ENCODE data around the gene SCN2B.
"Not testable (repeated sequence)": the region's sequence is repeated elsewhere in the genome, so short reads cannot be mapped to it uniquely, and the experiment has no call there.

The SCN2B gene

DNA sequence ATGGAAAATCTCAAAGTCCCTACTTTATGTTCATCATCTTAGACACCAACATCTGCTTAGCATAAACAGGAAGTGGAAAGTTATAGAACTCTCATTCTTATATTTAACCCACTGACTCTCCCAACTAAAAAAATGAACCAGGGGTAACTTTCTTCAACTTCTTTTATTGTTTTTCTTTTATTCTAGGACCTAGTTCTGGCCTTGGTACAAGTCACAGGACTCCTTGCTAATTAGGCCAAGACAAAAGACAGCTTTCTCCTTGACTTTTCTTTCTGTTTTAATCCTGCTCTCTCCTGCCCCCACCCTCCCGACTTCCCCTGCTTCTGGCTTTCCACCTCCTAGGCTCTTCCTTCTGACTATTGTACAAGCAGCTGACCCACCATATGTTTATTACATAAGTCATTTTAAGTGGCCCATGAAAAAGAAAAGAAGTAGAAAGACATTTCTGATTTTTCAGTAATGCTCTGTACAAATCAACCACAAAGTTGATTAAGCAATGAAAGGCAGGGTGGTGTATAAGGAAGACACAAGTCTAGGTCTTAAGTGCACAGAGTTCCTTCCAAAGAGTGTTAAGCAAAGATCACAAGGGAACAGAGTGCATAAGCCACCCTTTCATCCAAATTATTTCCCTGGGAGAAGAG, 30.1 kb upstream of the SCN2B start:
- FAIRE-seq, result no peak

DNA sequence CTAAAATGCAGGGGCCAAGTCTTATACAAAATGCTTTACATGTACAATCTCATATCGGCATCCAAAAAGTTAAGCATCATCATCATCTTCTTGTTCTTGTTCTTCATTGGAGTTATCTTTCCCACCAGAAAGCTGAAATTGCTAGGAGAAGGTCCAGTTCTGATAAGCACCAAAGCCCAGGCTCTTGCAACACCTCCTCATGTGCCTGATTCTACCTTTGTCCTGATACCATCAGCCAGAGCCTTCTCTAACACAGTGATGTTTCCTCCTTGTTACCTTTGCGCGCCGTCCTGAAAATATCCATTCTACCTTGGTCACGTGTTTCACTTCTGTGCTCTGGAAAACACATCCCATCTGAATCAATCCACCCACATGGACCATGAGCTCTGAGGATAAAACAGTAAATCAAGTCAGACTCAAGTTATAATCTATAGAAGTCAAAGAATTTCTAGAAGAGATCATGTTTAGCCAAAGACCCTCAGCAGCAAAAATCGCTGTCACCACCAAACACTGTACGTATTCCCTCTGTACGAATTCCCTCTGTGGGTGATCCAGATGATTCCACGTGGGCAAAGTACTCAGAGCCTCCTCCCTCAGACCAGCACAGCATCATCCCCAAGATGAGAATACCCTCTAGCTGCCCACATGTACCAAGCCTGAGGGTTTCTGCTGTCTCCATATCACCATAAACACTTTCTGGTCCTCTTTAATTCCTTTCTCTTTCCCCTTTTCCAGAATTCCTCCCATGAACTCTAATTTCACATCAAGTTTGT, 29.4 kb upstream of the SCN2B start:
- no peak for FAIRE-seq

DNA sequence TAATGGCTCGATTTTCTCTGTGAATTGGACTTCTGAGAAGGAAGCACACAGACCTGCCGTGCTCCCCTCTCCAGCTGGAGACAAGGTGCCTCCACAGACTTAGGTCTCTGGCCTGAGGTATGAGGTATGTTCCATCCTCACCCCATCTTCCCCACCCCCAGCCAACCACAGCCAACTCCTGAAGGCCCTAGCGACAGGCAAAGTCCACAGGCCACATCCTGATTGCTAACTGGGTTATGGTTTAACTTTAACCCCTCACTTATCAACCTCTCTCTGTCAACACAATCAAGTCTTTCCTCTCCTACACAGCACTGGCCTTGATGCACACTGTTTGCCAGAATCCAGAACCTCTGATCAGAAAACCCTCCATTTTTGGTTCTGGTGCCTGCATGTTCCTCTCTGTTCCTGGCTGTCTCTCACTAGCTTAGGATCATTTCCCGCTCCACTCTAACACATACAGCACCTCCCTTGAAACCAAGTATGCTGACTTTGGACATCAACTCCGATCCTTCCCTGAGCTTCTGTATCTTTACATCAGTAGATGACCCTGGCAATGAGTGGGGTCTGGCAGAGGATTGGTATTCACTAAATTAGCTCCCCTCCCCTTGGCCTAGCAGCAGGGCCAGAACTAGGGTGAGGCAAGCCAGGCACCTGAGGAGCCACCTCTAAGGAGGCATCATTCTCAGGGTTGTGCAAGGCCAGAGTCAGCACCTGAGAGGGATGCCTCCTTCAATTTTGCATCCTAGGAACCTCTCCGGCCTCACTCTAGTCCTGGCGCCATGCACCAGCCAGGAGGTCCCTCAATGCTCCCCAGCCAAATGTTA, 26.4 kb upstream of the SCN2B start:
- FAIRE-seq, result no peak

DNA sequence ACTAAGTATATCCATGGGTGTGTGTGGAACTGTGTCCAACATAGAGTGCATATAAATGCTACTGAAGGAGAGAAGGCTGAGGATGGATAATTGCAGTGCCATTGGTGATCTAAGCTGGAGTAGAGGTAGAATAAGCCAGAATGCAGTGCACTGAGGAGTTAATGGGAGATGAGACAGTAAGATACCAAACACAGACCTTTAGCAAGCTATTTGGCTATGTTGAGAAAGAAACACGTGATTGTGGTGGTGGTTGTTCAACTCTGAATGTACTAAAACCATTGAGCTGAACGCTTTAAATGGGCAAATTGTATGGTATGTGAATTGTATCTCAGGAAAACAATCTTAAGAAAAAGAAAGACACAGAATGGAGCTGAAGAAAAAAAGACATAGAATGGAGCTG, 25.5 kb upstream of the SCN2B start:
- no peak for FAIRE-seq

DNA sequence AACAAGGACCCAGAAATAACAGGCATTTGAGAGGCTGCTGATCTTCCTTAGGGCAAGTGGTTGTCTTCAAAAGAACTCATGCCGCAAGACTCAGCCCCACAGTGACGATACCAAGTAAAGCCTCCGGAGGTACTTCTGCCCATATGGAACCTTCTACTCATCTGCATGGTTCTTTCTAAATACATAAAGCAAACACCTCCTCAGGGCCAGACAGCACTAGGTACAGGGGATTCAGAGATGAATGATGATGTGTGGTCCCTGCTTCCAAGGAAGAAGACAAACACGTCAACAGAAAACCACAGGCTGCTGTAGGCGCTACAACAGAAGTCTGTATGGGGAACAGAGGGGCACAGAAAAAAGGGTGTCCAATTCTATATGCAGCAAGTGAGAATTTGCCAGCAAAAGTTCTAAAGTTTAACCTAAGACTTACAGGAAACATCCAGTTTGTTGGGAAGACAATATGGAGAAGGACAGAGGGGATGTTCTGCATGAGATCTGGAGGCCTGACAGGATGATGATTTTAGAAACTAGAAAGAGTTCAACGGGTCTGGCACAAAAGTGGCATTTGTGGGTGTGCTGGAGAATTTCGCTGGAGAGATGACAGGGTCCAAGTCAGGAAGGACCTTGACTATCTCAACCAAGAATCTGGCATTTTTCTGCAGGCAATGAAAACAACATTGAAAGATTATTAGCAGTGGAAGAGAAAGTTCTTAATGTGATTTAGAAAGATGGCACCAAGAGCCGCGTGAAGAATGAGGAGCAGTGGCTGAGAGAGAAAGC, 24.7 kb upstream of the SCN2B start:
- FAIRE-seq, result no peak

DNA sequence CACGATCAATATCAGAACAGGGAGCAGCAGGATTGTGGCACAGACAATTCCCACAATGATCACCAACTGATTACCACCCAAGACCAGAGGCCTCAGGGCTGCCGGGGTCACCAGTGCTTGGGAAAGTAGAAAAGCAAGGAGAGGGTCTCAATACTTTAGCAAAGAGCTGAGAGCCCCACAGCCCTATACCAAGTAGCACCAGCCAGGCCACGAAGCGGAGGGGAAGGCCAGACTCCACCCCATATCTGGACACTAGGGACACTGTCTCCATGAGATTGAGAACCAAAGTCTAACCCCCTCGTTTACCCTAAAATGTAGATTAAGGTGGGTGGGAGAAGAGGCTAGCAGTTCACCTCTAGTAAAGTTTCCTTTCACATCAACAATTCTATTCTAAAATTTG, 24.1 kb upstream of the SCN2B start:
- FAIRE-seq, result no peak

DNA sequence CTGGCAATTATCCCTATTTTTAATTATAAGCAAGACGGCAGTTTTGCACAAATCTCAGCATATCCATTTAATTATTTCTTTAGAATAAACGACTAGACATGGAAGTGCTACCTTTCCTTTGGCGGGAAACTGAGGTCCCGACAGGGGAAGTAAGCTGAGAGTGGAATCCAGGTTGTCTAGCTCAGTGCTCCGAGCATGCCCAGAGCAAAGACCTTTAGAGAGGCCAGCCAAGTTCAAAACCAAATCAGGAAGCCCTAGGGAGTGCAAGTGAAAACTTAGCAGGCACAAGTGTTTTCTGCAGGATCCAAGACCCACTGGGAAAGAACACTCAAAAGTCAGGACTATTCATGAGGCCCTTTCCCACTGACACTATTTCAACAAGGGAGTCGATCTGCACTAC, 22.7 kb upstream of the SCN2B start:
- no peak for FAIRE-seq

DNA sequence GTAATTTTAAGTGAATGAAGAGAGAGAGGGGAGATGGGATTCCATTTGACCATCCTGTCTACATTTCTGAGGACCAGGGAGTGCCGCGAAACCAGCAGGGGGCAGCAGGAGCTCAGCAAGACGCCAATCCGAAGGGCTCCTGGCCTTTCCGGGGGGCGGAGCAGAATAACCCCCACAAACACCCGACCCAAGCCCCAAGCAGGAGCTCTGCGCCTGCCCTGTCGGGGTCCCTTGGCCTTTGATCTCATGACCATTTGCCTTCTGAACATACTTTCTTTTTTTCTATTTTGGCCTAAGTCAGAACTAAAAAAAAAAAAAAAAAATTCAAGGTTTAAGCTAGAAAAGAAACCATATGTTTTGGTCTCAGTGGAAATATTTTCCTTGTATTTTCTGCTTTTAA, 21.9 kb upstream of the SCN2B start:
- FAIRE-seq, result no peak

DNA sequence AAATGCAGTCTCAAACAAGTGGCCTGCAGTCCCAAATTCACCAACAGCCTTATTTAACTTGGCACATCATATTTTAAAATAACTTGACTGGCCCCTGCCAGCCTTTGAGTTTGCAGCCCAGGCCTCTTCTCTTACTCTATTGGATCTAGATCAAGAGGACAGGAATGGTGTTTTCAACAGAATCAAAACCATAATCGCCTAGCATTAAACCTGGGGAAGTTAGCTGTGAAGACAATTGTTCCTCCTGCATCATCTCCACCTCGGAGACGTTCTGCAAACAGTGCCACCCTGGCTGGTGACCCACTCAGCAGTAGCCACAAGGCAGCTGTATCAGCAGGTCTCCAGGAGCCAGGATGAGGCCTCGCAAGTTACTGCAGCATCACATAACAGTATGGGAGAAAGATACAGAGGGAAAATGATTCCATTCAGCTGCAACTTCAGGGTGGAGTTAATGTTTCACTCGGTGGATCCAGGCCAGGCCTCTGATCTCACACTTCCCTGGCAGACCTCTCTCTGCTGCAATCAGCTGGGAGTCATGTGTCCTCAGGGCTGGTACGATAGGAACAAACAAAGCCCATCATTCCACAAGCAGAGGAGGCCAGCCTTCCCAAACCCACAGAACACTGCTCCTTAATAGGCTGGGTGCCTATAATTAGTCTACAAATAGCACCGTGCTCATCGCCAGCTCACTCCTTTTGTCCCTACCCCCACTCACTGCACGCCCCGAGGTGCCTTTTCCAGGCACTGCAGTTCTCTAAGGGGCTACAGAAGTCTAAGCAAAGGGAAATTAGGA, 18.6 kb upstream of the SCN2B start:
- FAIRE-seq, result peak; percentile 95

DNA sequence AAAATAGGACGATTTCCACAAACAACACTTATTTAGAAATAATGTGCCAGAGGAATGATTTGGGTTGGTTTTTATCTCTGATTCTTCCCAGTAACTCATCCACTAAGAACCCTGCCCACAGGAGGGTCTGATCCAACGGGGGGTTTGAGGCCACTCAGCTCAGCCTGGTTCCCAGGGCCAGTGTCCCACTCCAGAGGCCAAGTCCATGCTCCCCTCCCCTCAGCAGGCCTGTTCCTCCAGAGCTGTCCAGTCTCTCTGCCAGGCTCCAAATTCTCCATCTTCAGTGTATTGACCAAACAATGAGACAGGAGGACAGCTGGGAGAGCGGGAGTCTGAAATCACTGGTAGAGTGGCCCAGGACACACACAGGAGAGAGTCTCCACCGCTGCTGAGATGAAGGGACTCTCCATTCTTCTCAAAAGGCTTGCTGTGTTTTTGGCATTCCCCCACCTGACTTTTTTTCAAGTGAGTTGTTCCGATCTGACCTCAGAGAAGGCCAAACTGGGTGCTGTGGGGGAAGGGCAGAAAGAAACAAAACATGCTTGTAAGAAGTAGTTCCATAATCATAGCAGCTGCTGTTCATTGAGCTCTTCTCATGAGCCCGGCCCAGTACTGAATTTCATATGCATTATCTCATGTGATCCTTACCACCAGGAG, 17.6 kb upstream of the SCN2B start:
- FAIRE-seq, result no peak

DNA sequence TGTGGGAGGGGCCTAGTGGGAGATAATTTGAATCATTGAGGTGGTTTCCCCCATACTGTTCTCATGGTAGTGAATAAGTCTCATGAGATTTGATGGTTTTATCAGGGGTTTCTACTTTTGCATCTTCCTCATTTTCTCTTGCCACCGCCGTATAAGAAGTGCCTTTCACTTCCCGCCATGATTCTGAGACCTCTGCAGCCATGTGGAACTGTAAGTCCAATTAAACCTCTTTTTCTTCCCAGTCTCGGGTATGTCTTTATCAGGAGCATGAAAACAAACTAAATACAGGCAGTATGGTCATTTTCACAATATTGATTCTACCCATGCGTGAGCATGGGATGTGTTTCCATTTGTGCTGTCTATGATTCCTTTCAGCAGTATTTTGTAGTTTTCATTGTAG, 16.4 kb upstream of the SCN2B start:
- FAIRE-seq, result not testable (repeated sequence)

DNA sequence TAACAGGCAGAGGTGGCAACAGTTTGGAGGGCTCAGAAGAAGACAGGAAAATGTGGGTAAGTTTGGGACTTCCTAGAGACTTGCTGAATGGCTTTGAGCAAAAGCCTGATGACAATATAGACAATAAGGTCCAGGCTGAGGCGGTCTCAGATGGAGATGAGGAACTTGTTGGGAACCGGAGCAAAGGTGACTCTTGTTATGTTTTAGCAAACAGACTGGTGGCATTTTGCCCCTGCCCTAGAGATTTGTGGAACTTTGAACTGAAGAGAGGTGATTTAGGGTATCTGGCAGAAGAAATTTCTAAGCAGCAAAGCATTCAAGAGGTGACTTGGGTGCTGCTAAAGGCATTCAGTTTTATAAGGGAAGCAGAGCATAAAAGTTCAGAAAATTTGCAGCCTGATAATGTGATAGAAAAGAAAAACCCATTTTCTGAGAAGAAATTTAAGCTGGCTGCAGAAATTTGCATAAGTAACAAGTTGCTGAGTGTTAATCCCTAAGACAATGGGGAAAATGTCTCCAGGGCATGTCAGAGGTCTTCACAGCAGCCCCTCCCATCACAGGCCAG, 14.6 kb upstream of the SCN2B start:
- not testable (repeated sequence) for FAIRE-seq

DNA sequence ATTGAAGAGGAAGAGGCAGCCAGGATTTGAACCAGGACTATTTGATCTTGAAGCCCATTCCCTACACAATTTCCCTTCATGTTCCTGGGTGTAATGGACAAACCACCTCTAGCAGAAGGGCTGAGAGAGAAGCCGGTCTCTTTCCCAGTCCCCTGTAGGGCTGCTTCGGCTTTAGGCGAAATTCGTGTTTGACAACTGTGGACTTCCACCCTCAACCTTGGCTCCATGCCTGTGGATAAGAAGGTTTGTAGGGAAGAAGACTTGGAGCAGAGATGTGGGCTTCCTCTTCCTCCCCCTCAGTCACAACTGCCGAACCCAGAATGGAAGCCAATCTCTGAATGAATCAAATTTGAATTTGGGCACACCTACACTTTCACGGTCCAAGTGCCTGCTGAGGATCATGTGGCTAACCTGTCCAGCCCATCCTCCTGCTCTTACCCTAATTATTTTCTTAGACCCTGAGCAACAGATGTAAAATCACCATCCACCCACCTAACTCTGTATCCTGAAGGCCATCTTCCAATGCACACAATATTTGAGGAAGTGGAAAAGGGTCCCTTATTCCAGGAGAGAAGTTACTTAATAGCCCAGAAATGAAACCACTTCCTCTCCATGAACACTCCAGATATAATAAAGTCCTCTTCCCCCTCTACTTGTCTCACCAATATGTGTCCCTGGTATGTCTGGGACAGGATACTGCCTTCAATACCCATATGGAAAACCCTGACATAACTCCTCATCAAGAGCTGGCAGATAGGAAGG, 10.1 kb upstream of the SCN2B start:
- FAIRE-seq, result no peak

DNA sequence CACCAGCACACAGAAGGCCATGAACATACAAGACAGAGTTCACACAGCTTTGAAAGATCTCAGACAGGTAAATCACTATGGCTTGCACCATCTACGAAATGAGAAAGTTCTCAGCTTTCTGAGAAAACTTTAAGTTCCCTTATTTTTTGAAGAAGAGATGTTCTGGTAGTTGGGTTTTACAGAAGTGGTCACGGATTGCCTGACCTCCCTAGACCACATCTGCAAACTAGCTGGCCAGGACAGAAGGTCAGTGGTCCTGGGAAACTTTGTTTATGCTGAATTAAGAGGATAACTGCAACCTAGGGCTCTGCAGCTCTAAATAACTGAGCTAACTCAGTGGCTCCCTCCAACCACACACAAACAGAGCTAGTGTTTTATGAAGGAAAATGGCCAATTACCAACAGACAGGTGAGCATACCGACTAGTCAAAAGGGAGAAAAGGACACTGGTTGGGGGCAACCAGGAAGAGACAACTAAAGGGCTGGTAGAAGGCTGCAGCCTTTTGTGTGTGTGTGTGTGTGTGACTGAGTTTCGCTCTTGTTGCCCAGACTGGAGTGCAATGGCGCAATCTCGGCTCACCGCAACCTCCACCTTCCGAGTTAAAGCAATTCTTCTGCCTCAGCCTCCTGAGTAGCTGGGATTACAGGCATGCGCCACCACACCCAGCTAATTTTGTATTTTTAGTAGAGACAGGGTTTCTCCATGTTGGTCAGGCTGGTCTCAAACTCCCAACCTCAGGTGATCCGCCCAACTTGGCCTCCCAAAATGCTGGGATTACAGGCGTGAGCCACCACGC, 8.5 kb upstream of the SCN2B start:
- FAIRE-seq, result no peak

DNA sequence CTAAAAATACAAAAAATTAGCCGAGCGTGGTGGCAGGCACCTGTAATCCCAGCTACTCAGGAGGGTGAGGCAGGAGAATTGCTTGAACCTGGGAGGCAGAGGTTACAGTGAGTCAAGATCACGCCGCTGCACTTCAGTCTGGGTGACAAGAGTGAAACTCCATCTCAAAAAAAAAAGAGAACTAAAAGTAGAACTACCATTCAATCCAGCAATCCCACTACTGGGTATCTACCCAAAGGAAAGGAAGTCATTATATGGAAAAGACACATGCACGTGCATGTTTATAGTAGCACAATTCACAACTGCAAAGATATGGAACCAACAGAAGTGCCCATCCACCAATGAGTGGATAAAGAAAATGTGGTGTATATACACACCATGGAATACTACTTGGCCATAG, 7.3 kb upstream of the SCN2B start:
- not testable (repeated sequence) for FAIRE-seq

DNA sequence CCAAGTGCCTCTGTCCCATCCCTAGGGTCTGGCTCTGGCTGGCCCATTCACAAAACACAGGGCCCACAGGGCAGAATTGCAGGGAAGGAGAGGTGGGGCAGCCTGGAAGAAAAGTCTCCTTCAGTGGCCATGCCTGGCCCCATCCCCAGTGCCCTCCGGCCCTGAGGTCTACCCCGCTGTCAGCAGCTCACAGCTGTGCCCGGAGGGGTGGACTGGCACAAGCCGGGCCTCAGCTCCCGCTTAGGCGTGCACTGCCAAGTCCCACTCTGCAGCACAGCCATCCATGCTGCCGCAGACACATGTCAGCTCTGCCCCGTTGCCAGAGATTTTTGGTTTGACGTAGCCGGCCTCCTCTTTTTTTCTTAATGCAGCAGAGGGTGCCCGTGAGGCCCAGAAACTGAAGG, 3.9 kb upstream of the SCN2B start:
- no peak for FAIRE-seq

DNA sequence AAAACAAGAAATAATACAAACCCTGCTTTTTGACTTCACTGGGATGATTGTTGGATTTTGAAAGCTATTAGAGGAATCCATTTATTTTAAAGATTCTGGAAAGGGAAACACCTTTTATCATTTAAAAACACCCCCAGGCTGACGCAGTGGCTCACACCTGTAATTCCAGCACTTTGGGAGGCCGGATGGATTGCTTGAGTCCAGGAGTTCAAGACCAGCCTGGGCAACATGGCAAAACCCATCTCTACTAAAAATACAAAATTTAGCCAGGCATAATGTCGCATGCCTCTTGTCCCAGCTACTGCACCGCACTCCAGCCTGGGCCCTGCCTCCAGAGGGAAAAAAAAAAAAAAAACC, 317 bp upstream of the SCN2B start:
- no peak for FAIRE-seq

DNA sequence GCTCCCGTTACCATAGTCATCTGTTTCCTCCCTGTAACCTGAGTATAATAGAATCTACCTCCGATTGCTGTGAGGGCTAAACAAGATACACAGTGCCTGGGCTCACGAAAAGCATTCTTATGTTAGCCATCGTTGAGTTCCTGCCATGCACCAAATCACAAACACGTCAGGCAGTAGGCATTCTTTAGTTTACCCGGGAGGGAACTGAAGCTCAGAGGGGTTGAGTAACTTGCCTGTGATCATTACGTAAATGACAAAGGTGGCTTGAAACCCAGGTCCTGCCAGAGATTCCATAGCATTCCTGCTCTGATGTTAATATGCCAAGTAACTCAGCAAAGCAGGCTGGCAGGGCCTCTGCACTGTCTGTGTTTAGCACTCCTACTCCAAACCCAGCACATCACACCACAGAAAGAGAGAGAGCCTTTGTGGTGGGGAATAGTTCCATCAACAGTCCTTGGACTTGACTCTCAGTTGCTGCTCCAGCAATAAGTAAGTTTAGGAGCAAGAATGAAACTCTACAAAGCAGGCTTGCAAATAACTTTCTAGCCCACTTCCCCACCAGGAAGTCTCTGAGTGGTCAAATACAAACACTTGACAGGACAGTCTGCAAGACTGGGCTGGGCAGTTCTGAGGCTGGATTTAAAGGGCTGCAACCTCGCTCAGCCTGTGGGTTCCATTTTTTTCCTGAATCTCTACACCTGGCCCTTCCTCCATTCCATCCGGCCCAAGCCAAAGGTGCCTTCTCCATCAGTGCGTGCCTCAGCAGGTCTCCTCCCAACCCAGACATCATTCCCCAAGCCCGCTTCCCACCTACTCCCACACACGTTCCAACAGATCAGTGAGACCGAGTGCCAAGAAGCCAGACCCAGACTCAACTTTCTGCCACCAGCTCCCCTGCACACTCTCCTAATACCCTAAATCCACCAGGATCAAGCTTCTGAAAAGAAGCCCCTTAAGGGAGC, 1.1 kb downstream of the SCN2B start:
- FAIRE-seq, result no peak

Measured in islet of Langerhans (tissue), 1 donor.